MM.1S (cell line): ENCODE data around the gene AUTS2.

Experiments
- DNase-seq: peaks from one replicate; pipeline ENCODE4 v3.0.0-alpha.2; 2015
- H2AFZ ChIP-seq: fragments of 300-600 bp; sonication (generic); 2 replicates; pipeline ENCODE4 v1.6.0; 2016; ENCODE audit warnings: antibody characterized with exemption, low read length
- H3F3A ChIP-seq: fragments of 300-600 bp; sonication (generic); 2 replicates; pipeline ENCODE4 v1.6.1; 2016; ENCODE audit warnings: mild to moderate bottlenecking, antibody characterized with exemption, low read length, moderate library complexity, mixed read lengths; ENCODE audit not compliant: insufficient read depth
- H3K27ac ChIP-seq: fragments of 300-600 bp; sonication (generic); 2 replicates; pipeline ENCODE4 v1.5.1; 2016; ENCODE audit warnings: mild to moderate bottlenecking, low read length
- H3K27me3 ChIP-seq: fragments of 300-600 bp; sonication (generic); replicated peaks from 2 replicates; pipeline ENCODE4 v1.6.0; 2016; ENCODE audit warnings: low read length; ENCODE audit not compliant: insufficient read depth
- H3K36me3 ChIP-seq: fragments of 300-600 bp; sonication (generic); replicated peaks from 2 replicates; pipeline ENCODE4 v1.6.1; 2016; ENCODE audit warnings: mild to moderate bottlenecking, low read length, mixed read lengths; ENCODE audit not compliant: insufficient read depth
- H3K4me1 ChIP-seq: fragments of 300-600 bp; sonication (generic); 2 replicates; pipeline ENCODE4 v1.6.1; 2016; ENCODE audit warnings: low read length, mixed read lengths
- H3K4me2 ChIP-seq: fragments of 300-600 bp; sonication (generic); 2 replicates; pipeline ENCODE4 v1.6.0; 2016; ENCODE audit warnings: low read depth, low read length
- H3K4me3 ChIP-seq: fragments of 300-600 bp; sonication (generic); 2 replicates; pipeline ENCODE4 v1.5.1; 2016; ENCODE audit warnings: low read length, mixed read lengths
- H3K79me2 ChIP-seq: fragments of 300-600 bp; sonication (generic); 2 replicates; pipeline ENCODE4 v1.6.1; 2016; ENCODE audit warnings: mixed run types, low read length, mixed read lengths
- H3K9ac ChIP-seq: fragments of 300-600 bp; sonication (generic); 2 replicates; pipeline ENCODE4 v1.6.1; 2016; ENCODE audit warnings: low read length, mixed read lengths
- H3K9me2 ChIP-seq: fragments of 300-600 bp; sonication (generic); replicated peaks from 2 replicates; pipeline ENCODE4 v1.6.1; 2016; ENCODE audit warnings: mild to moderate bottlenecking, low read length, mixed read lengths; ENCODE audit not compliant: insufficient read depth
- H3K9me3 ChIP-seq: fragments of 300-600 bp; sonication (generic); replicated peaks from 2 replicates; pipeline ENCODE4 v1.6.1; 2016; ENCODE audit warnings: mild to moderate bottlenecking, low read length, mixed read lengths; ENCODE audit not compliant: insufficient read depth
- H4K20me1 ChIP-seq: fragments of 300-600 bp; sonication (generic); 2 replicates; pipeline ENCODE4 v1.6.1; 2016; ENCODE audit warnings: mild to moderate bottlenecking, low read length, moderate library complexity, mixed read lengths; ENCODE audit not compliant: insufficient read depth
- EZH2 ChIP-seq: fragments of 300-600 bp; sonication (generic); optimal IDR thresholded peaks from 2 replicates; pipeline ENCODE3; 2017; ENCODE audit warnings: low read depth, mild to moderate bottlenecking, antibody characterized with exemption, low read length, mixed read lengths
- EZH2phosphoT487 ChIP-seq: fragments of 300-600 bp; sonication (generic); IDR thresholded peaks from 2 replicates; pipeline ENCODE4 v1.6.1; 2018; ENCODE audit warnings: antibody characterized with exemption, low read length
- TF ChIP-seq, protein P1 (sequence below): fragments of 300-600 bp; sonication (generic); IDR thresholded peaks from 2 replicates; pipeline ENCODE4 v1.5.1; 2016; ENCODE audit warnings: antibody characterized with exemption, low read length, mixed read lengths

AUTS2 gene

GRCh38 chr7:70698219-70698832, 1100.1 kb downstream of the AUTS2 start:
- peak overlapping the region; percentile 85; the same call in 1 of the 2 replicates for H3K4me2 ChIP-seq
- H3F3A ChIP-seq, result peaks cover 8% of the 10 kb centered on the region
- no peak overlapping the region for H3K27ac ChIP-seq
- peaks cover 23% of the 10 kb centered on the region for H3K4me1 ChIP-seq
- DNase-seq, result peak; percentile 70
- no peaks in the 10 kb centered on the region for H3K36me3 ChIP-seq
- no peak overlapping the region for H3K9ac ChIP-seq
- no peaks in the 10 kb centered on the region for H3K9me3 ChIP-seq
- no peak for TF ChIP-seq EZH2phosphoT487
- TF ChIP-seq, protein P1, sequence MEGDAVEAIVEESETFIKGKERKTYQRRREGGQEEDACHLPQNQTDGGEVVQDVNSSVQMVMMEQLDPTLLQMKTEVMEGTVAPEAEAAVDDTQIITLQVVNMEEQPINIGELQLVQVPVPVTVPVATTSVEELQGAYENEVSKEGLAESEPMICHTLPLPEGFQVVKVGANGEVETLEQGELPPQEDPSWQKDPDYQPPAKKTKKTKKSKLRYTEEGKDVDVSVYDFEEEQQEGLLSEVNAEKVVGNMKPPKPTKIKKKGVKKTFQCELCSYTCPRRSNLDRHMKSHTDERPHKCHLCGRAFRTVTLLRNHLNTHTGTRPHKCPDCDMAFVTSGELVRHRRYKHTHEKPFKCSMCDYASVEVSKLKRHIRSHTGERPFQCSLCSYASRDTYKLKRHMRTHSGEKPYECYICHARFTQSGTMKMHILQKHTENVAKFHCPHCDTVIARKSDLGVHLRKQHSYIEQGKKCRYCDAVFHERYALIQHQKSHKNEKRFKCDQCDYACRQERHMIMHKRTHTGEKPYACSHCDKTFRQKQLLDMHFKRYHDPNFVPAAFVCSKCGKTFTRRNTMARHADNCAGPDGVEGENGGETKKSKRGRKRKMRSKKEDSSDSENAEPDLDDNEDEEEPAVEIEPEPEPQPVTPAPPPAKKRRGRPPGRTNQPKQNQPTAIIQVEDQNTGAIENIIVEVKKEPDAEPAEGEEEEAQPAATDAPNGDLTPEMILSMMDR, result peak; percentile 89
- H3K27me3 ChIP-seq, result no peaks in the 10 kb centered on the region
- no peaks in the 10 kb centered on the region for H3K9me2 ChIP-seq
- no peak overlapping the region for H3K4me3 ChIP-seq
- H3K79me2 ChIP-seq, result peaks cover 87% of the 10 kb centered on the region
- H2AFZ ChIP-seq, result no peak overlapping the region
- H4K20me1 ChIP-seq, result no peaks in the 10 kb centered on the region

DNA sequence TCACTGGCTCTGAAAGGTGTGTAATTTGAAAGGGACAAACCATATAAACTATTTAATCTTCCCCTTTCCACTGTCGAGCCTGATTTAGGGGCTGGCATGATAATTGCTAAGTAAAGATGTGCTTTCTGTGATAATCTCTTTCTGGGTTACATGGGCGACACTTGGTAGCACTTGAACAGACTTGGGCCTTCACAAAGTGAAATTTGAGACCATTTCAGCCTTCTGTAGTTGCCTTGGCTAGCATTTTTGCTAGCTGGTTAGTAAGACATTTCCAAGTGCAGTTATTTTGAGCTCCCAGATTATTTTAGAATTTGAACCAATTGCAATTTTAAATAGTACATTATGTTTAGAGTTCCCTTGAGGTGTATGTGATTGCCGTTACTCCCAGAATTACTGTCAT, 1101.0 kb downstream of the AUTS2 start:
- Histone ChIP-seq H3K9ac (no peak overlapping the region), H4K20me1 (no peaks in the 10 kb centered on the region; the same call in 1 of the 2 replicates)

GRCh38 chr7:70700055-70700940, 1102.0 kb downstream of the AUTS2 start:
- no peak overlapping the region for H3K9ac ChIP-seq
- DNase-seq, result peak; percentile 36
- H3F3A ChIP-seq, result peaks cover 6% of the 10 kb centered on the region; the same call in 1 of the 2 replicates
- H3K4me2 ChIP-seq, result peak overlapping the region; percentile 18; the same call in 1 of the 2 replicates
- H3K4me3 ChIP-seq, result no peak overlapping the region
- no peaks in the 10 kb centered on the region for H3K27me3 ChIP-seq
- TF ChIP-seq EZH2phosphoT487 (no peak), EZH2 (no peak)
- TF ChIP-seq, protein P1, result no peak
- H3K27ac ChIP-seq, result peak overlapping the region; percentile 34; the same call in 1 of the 2 replicates
- H3K9me2 ChIP-seq, result no peaks in the 10 kb centered on the region
- H4K20me1 ChIP-seq, result no peaks in the 10 kb centered on the region; the same call in 1 of the 2 replicates
- H3K9me3 ChIP-seq, result no peaks in the 10 kb centered on the region
- peaks cover 23% of the 10 kb centered on the region for H3K4me1 ChIP-seq
- H3K79me2 ChIP-seq, result peaks cover 100% of the 10 kb centered on the region
- H2AFZ ChIP-seq, result no peak overlapping the region
- H3K36me3 ChIP-seq, result peaks cover 5% of the 10 kb centered on the region; the same call in 1 of the 2 replicates

More for the DNA sequence above, 1101.0 kb downstream of the AUTS2 start:
- Histone ChIP-seq H3K4me1 (peaks cover 23% of the 10 kb centered on the region), H3K79me2 (peaks cover 96% of the 10 kb centered on the region), H3F3A (peaks cover 6% of the 10 kb centered on the region; the same call in 1 of the 2 replicates), H3K27me3 (no peaks in the 10 kb centered on the region), H3K9me3 (no peaks in the 10 kb centered on the region), H3K36me3 (no peaks in the 10 kb centered on the region), H3K9me2 (no peaks in the 10 kb centered on the region), H2AFZ (no peak overlapping the region), H3K4me3 (no peak overlapping the region), H3K4me2 (no peak overlapping the region), H3K27ac (no peak overlapping the region)
- no peak for DNase-seq
- TF ChIP-seq EZH2phosphoT487 (no peak), EZH2 (no peak)
- TF ChIP-seq, protein P1, result no peak
